Ishikawa (cell line): ENCODE data around the gene CHURC1.

Source experiments
- CREB1 ChIP-seq: IDR thresholded peaks from 2 replicates; pipeline ENCODE4 v1.6.1; 2012; ENCODE audit warnings: low read depth
- EGR1 ChIP-seq: IDR thresholded peaks from 2 replicates; pipeline ENCODE4 v1.6.1; 2012
- EP300 ChIP-seq: IDR thresholded peaks from 2 replicates; pipeline ENCODE4 v1.6.1; 2012; ENCODE audit warnings: borderline replicate concordance
- FOXM1 ChIP-seq: IDR thresholded peaks from 2 replicates; pipeline ENCODE4 v1.6.1; 2012; ENCODE audit warnings: low read depth, borderline replicate concordance
- MAX ChIP-seq: IDR thresholded peaks from 2 replicates; pipeline ENCODE4 v1.6.1; 2012
- RAD21 ChIP-seq: IDR thresholded peaks from 2 replicates; pipeline ENCODE4 v1.6.1; 2012; ENCODE audit warnings: low read depth
- REST ChIP-seq: IDR thresholded peaks from 2 replicates; pipeline ENCODE4 v1.6.1; 2012; ENCODE audit warnings: low read depth, mild to moderate bottlenecking
- TEAD4 ChIP-seq: IDR thresholded peaks from 2 replicates; pipeline ENCODE4 v1.6.1; 2012
- USF1 ChIP-seq: IDR thresholded peaks from 2 replicates; pipeline ENCODE4 v1.6.1; 2012
- YY1 ChIP-seq: IDR thresholded peaks from 2 replicates; pipeline ENCODE4 v1.6.1; 2012; ENCODE audit warnings: low read depth

- TF ChIP-seq EP300: no peak
- no peak for TF ChIP-seq MAX
- TF ChIP-seq TEAD4: no peak
- no peak for TF ChIP-seq YY1
- TF ChIP-seq RAD21: peak; percentile 55; the same call in 1 of the 2 replicates
- TF ChIP-seq CREB1: no peak
- TF ChIP-seq FOXM1: no peak
- TF ChIP-seq REST: no peak
- TF ChIP-seq EGR1: no peak
- TF ChIP-seq USF1: no peak
Measured at GRCh38 chr14:64937821-64938193, 23.6 kb downstream of the CHURC1 start.
